ENCODE data around the gene BTN1A1. TPM values are rescaled to one million over a fixed set of nuclear protein-coding genes. Genes with fewer than 3 reads are reported as not detected.

The BTN1A1 gene
- total RNA-seq, 1 experiment from 2014 or later: not detected

- no TSS peak for BruUV-seq (replicated peaks)
- H3K27me3 Mint-ChIP-seq (ENCODE audit: insufficient read depth, unreplicated experiment): no peaks in the 10 kb centered on the region
- no peak overlapping the region for H3K27ac Mint-ChIP-seq (ENCODE audit: low read depth, unreplicated experiment)
- intact Hi-C loops (cut with micrococcal nuclease): no loop called here
- ChIA-PET CTCF (no interaction called here), POLR2A (interaction anchor here (0.7 to 1.5 kb wide), 3 partner anchors 10 to 742 kb away, joined by 3 to 5 read pairs (median 3); no protein-coding TSS in a partner anchor)
- TF ChIP-seq CTCF (IDR thresholded peaks at IDR 0.05; ENCODE audit: unreplicated experiment): no peak
- no peaks in the 10 kb centered on the region for H3K9me3 Mint-ChIP-seq (ENCODE audit: unreplicated experiment)
- peaks cover 93% of the 10 kb centered on the region for H3K36me3 Mint-ChIP-seq (ENCODE audit: insufficient read depth, unreplicated experiment)
- H3K4me3 Mint-ChIP-seq (ENCODE audit: unreplicated experiment): no peak overlapping the region
- H3K4me1 Mint-ChIP-seq (ENCODE audit: insufficient read depth, unreplicated experiment): peaks cover 7% of the 10 kb centered on the region
- DNase-seq (ENCODE audit: unreplicated experiment): no peak
Observed at GRCh38 chr6:26464014-26464413, 36.1 kb upstream of the BTN1A1 start.

- DNase-seq (ENCODE audit: unreplicated experiment): no peak
- CTCF ChIA-PET: no interaction called here
- H3K9me3 Mint-ChIP-seq (ENCODE audit: unreplicated experiment): no peaks in the 10 kb centered on the region
- POLR2A ChIA-PET: interaction anchor here (0.7 to 1.5 kb wide), 3 partner anchors 10 to 742 kb away, joined by 3 to 5 read pairs (median 3); no protein-coding TSS in a partner anchor
- H3K4me1 Mint-ChIP-seq (ENCODE audit: insufficient read depth, unreplicated experiment): peaks cover 1% of the 10 kb centered on the region
- H3K27ac Mint-ChIP-seq (ENCODE audit: low read depth, unreplicated experiment): no peak overlapping the region
- no peaks in the 10 kb centered on the region for H3K27me3 Mint-ChIP-seq (ENCODE audit: insufficient read depth, unreplicated experiment)
- H3K4me3 Mint-ChIP-seq (ENCODE audit: unreplicated experiment): no peak overlapping the region
- BruUV-seq (replicated peaks): no TSS peak
- peaks cover 93% of the 10 kb centered on the region for H3K36me3 Mint-ChIP-seq (ENCODE audit: insufficient read depth, unreplicated experiment)
- no peak for TF ChIP-seq CTCF (IDR thresholded peaks at IDR 0.05; ENCODE audit: unreplicated experiment)
- intact Hi-C loops (cut with micrococcal nuclease): no loop called here
Observed at GRCh38 chr6:26464416-26465131, 35.5 kb upstream of the BTN1A1 start.

- Mint-ChIP-seq H3K4me1 (ENCODE audit: insufficient read depth, unreplicated experiment) (no peaks in the 10 kb centered on the region), H3K4me3 (ENCODE audit: unreplicated experiment) (no peak overlapping the region), H3K36me3 (ENCODE audit: insufficient read depth, unreplicated experiment) (peaks cover 89% of the 10 kb centered on the region), H3K9me3 (ENCODE audit: unreplicated experiment) (no peaks in the 10 kb centered on the region), H3K27ac (ENCODE audit: low read depth, unreplicated experiment) (no peak overlapping the region), H3K27me3 (ENCODE audit: insufficient read depth, unreplicated experiment) (no peaks in the 10 kb centered on the region)
- no peak for TF ChIP-seq CTCF (IDR thresholded peaks at IDR 0.05; ENCODE audit: unreplicated experiment)
- intact Hi-C loops (cut with micrococcal nuclease): no loop called here
- DNase-seq (ENCODE audit: unreplicated experiment): no peak
- no TSS peak for BruUV-seq (replicated peaks)
- CTCF ChIA-PET: no interaction called here
- POLR2A ChIA-PET: no interaction called here
Observed at GRCh38 chr6:26465776-26466175, 34.3 kb upstream of the BTN1A1 start.

- no peak for DNase-seq (ENCODE audit: unreplicated experiment)
- ChIA-PET POLR2A (no interaction called here), CTCF (interaction anchor here (0.6 kb wide), 1 partner anchor 115 kb away, joined by 3 read pairs; no protein-coding TSS in a partner anchor)
- TF ChIP-seq CTCF (IDR thresholded peaks at IDR 0.05; ENCODE audit: unreplicated experiment): no peak
- intact Hi-C loops (cut with micrococcal nuclease): no loop called here
- BruUV-seq (replicated peaks): no TSS peak
- Mint-ChIP-seq H3K9me3 (ENCODE audit: unreplicated experiment) (peaks cover 8% of the 10 kb centered on the region), H3K27ac (ENCODE audit: low read depth, unreplicated experiment) (no peak overlapping the region), H3K4me1 (ENCODE audit: insufficient read depth, unreplicated experiment) (peaks cover 12% of the 10 kb centered on the region), H3K27me3 (ENCODE audit: insufficient read depth, unreplicated experiment) (no peaks in the 10 kb centered on the region), H3K36me3 (ENCODE audit: insufficient read depth, unreplicated experiment) (peaks cover 58% of the 10 kb centered on the region), H3K4me3 (ENCODE audit: unreplicated experiment) (no peak overlapping the region)
Observed at GRCh38 chr6:26468829-26469228, 31.3 kb upstream of the BTN1A1 start.

Measured in MCF 10A (cell line).